Subcutaneous adipose tissue (tissue), 4 donors: ENCODE results near the gene UIMC1. TPM values are rescaled to one million over a fixed set of nuclear protein-coding genes. Genes with fewer than 3 reads are reported as not detected.

Source experiments
- CTCF ChIP-seq: fragments of 450-650 bp; IDR thresholded peaks from one replicate; pipeline ENCODE4 v1.5.1; 2016; ENCODE audit warnings: low read depth, mild to moderate bottlenecking, control low read depth, antibody characterized with exemption, moderate library complexity
- total RNA-seq, 4 donors: library from RNA; depleted of rRNA; stranded (reverse); fragments of >200 nt; gene quantifications; one replicate each; pipeline ENCODE4 v1.1.0, GENCODE V29; 2016

Gene UIMC1
- total RNA-seq, 4 donors from 2014 or later, result 22.5 to 44.8 (median 30.5) TPM

- TF ChIP-seq CTCF, result no peak
Observed at GRCh38 chr5:176894298-176894697, 112.3 kb downstream of the UIMC1 start.

GRCh38 chr5:176892663-176893062, 113.9 kb downstream of the UIMC1 start:
- TF ChIP-seq CTCF, result no peak

GRCh38 chr5:176891331-176891958, 115.1 kb downstream of the UIMC1 start:
- no peak for TF ChIP-seq CTCF

- TF ChIP-seq CTCF, result no peak
Observed at GRCh38 chr5:176890455-176891330, 115.9 kb downstream of the UIMC1 start.

GRCh38 chr5:176889321-176890280, 117.0 kb downstream of the UIMC1 start:
- TF ChIP-seq CTCF, result no peak

- no peak for TF ChIP-seq CTCF
Observed at GRCh38 chr5:176888865-176889165, 117.8 kb downstream of the UIMC1 start.
